ENCODE measurements around the gene PDE7B.

PDE7B gene

GRCh38 chr6:136015531-136015930 is 164.0 kb downstream of the PDE7B start:
- no peak for DNase-seq (ENCODE audit: low read depth)
- H3K4me3 ChIP-seq (ENCODE audit: control insufficient read depth, low read depth, low read length) = no peak overlapping the region; the same call in 1 of the 2 replicates
- no peak for TF ChIP-seq CTCF (IDR thresholded peaks at IDR 0.05; ENCODE audit: control insufficient read depth, insufficient read depth, low read depth, low read length, missing control alignments)

GRCh38 chr6:136016228-136017225 is 165.0 kb downstream of the PDE7B start:
- TF ChIP-seq CTCF (IDR thresholded peaks at IDR 0.05; ENCODE audit: control insufficient read depth, insufficient read depth, low read depth, low read length, missing control alignments) = no peak
- no peak overlapping the region for H3K4me3 ChIP-seq (ENCODE audit: control insufficient read depth, low read depth, low read length)
- no peak for DNase-seq (ENCODE audit: low read depth)

- no peak overlapping the region for H3K4me3 ChIP-seq (ENCODE audit: control insufficient read depth, low read depth, low read length)
- TF ChIP-seq CTCF (IDR thresholded peaks at IDR 0.05; ENCODE audit: control insufficient read depth, insufficient read depth, low read depth, low read length, missing control alignments) = no peak
- no peak for DNase-seq (ENCODE audit: low read depth)
Observed at GRCh38 chr6:136020691-136021090, 169.2 kb downstream of the PDE7B start.

- DNase-seq (ENCODE audit: low read depth) = no peak
- TF ChIP-seq CTCF (IDR thresholded peaks at IDR 0.05; ENCODE audit: control insufficient read depth, insufficient read depth, low read depth, low read length, missing control alignments) = no peak
- H3K4me3 ChIP-seq (ENCODE audit: control insufficient read depth, low read depth, low read length) = no peak overlapping the region
Observed at GRCh38 chr6:136022224-136022874, 170.8 kb downstream of the PDE7B start.

- no peak for TF ChIP-seq CTCF (IDR thresholded peaks at IDR 0.05; ENCODE audit: control insufficient read depth, insufficient read depth, low read depth, low read length, missing control alignments)
- H3K4me3 ChIP-seq (ENCODE audit: control insufficient read depth, low read depth, low read length) = no peak overlapping the region
- no peak for DNase-seq (ENCODE audit: low read depth)
Observed at GRCh38 chr6:136024711-136025110, 173.2 kb downstream of the PDE7B start.

- no peak overlapping the region for H3K4me3 ChIP-seq (ENCODE audit: control insufficient read depth, low read depth, low read length)
- TF ChIP-seq CTCF (IDR thresholded peaks at IDR 0.05; ENCODE audit: control insufficient read depth, insufficient read depth, low read depth, low read length, missing control alignments) = no peak
- no peak for DNase-seq (ENCODE audit: low read depth)
Observed at GRCh38 chr6:136025736-136026135, 174.2 kb downstream of the PDE7B start.

All from AG09309 (cell line).